IPS DF 6.9 (cell line): ENCODE measurements around the gene COL6A3.

Experiments used
- DNase-seq: peaks from one replicate; pipeline ENCODE4 v3.0.0-alpha.2; 2013; ENCODE audit warnings: low read depth, low spot score
- H3K27ac ChIP-seq: one replicate; pipeline ENCODE4 v1.5.1; 2013; ENCODE audit warnings: low read length, control low read depth
- H3K27me3 ChIP-seq: 2 replicates; pipeline ENCODE4 v1.6.1; 2013; ENCODE audit warnings: mild to moderate bottlenecking, low read length; ENCODE audit not compliant: control insufficient read depth, insufficient read depth
- H3K36me3 ChIP-seq: 2 replicates; pipeline ENCODE4 v1.6.1; 2013; ENCODE audit warnings: low read length; ENCODE audit not compliant: control insufficient read depth, insufficient read depth
- H3K4me1 ChIP-seq: 2 replicates; pipeline ENCODE4 v1.6.1; 2013; ENCODE audit warnings: low read length; ENCODE audit not compliant: control insufficient read depth, insufficient read depth
- H3K4me3 ChIP-seq: 2 replicates; pipeline ENCODE4 v1.5.1; 2013; ENCODE audit warnings: mild to moderate bottlenecking, low read length
- H3K9me3 ChIP-seq: 2 replicates; pipeline ENCODE4 v1.6.1; 2013; ENCODE audit warnings: low read length, inconsistent platforms; ENCODE audit not compliant: control insufficient read depth, insufficient read depth
- WGBS: extraction: QIAGEN DNeasy Blood & Tissue Kit; methylation state at CpG from one replicate; pipeline ENCODE4 v1.1.7; 2013; ENCODE audit warnings: mixed read lengths, missing lambda C conversion rate; ENCODE audit not compliant: insufficient read length, insufficient coverage; 5-methylcytosine and 5-hydroxymethylcytosine counted together

Gene COL6A3

DNA sequence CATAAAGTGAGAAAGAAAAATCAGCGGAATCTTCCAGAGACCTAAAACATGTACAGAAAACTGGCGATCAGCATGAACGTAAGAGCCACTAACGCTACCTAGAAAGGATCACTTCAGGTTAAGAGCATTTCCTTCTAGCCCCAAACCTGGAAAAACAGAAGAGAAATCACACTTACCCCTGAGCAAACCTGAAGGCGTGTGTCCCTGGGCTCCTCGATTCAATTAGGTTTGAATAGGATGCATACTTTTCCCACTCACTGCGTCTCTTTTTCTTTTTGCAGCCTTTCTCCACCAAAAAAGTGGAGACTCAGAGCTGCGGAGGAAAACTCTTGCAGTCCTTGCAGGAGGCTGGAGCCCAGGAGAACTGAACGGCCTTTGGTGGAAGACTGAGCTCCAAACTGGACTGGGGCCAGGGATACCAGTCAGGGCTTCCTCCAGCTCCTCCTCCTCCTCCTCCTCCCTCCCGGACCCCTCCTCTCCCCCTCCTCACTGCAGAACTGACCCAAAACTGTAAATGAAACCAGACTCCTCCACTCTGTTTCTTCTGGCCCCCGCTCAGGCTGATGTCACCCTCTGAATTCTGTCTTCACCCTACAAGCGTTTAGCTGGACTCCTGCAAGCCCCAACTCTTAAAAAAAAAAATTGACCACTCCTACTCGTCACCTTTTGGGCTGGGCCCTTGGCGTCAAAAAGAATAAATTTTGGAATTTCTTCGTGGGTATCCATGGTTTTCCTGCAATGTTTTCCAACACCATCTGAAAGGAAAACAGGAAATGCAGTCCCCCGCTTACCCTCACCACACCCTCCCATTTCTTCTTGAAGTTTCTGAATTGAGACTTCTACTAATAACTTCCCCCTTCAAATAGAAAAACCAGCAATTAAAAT, at the start of gene COL6A3:
TSS of gene COL6A3 (minus strand) at position 388 of the 885 bp plus-strand sequence. CDS start 17,347 bp downstream, outside the sequence.
- Histone ChIP-seq H3K27ac (no peak within 1 kb of the TSS), H3K36me3 (no peaks in the 10 kb centered on the region), H3K9me3 (no peaks in the 10 kb centered on the region), H3K4me3 (no peak within 1 kb of the TSS), H3K4me1 (no peaks in the 10 kb centered on the region), H3K27me3 (no peaks in the 10 kb centered on the region)
- DNase-seq, result no peak
- whole genome bisulfite sequencing, result no CpG with 5 or more reads among the region's 16 CpGs

GRCh38 chr2:237459741-237460174, 45.8 kb upstream of the COL6A3 start:
- DNase-seq, result no peak
- Histone ChIP-seq H3K27me3 (no peaks in the 10 kb centered on the region), H3K4me1 (no peaks in the 10 kb centered on the region), H3K9me3 (no peaks in the 10 kb centered on the region), H3K27ac (no peak overlapping the region), H3K36me3 (no peaks in the 10 kb centered on the region), H3K4me3 (no peak overlapping the region)
- WGBS, result no CpG with 5 or more reads among the region's 3 CpGs

DNA sequence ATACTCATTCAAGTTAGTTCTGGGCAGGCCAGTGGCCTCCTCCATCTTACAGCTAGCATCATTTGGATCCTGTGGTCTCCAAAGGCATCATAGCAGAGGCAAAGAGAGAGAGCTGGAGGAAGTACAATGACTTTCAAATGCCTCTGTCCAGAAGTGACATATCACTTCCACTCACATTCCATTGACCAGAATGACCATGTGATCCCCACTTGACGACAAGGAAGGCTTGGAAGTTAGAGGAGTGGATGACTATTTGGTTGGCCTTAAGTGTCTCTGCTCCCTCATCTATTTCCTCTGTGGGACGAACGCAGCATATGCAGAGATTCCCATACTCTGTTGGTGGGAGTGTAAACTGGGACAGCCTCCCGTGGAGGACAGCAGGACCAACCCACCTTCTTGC, 45.3 kb upstream of the COL6A3 start:
- no peak overlapping the region for H3K27ac ChIP-seq
- no peaks in the 10 kb centered on the region for H3K36me3 ChIP-seq
- H3K4me1 ChIP-seq, result no peaks in the 10 kb centered on the region
- DNase-seq, result no peak
- no CpG with 5 or more reads among the region's 4 CpGs for WGBS
- H3K9me3 ChIP-seq, result no peaks in the 10 kb centered on the region
- no peaks in the 10 kb centered on the region for H3K27me3 ChIP-seq
- H3K4me3 ChIP-seq, result no peak overlapping the region

GRCh38 chr2:237458519-237458918, 44.6 kb upstream of the COL6A3 start:
- no CpG with 5 or more reads among the region's 1 CpG for WGBS
- Histone ChIP-seq H3K36me3 (no peaks in the 10 kb centered on the region), H3K9me3 (no peaks in the 10 kb centered on the region), H3K27ac (no peak overlapping the region), H3K27me3 (no peaks in the 10 kb centered on the region), H3K4me1 (no peaks in the 10 kb centered on the region), H3K4me3 (no peak overlapping the region)
- no peak for DNase-seq

DNA sequence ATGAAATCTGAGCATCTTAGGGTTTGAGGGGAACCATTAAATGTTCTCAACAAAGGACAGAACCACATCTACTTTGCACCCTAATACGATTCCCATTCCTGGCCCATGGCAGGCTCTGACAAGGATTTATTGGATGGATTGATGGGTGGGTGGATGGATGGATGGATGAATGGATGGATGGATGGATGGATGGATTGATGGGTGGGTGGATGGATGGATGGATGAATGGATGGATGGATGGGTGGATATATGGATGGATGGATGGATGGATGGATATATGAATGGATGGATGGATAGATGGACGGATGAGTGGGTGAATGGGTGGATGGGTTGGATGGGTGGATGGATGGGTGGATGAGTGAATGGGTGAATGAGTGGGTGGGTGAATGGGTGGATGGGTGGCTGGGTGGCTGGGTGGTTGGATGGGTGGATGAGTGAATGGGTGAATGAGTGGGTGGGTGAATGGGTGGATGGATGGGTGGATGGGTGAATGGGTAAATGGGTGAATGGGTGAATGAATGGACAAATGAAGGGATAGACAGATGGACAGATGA, 43.5 kb upstream of the COL6A3 start:
- Histone ChIP-seq H3K4me1 (no peaks in the 10 kb centered on the region), H3K36me3 (no peaks in the 10 kb centered on the region), H3K4me3 (no peak overlapping the region), H3K9me3 (no peaks in the 10 kb centered on the region), H3K27ac (no peak overlapping the region), H3K27me3 (no peaks in the 10 kb centered on the region)
- WGBS, result 78% methylated on average over 1 of the region's 2 CpGs
- no peak for DNase-seq

DNA sequence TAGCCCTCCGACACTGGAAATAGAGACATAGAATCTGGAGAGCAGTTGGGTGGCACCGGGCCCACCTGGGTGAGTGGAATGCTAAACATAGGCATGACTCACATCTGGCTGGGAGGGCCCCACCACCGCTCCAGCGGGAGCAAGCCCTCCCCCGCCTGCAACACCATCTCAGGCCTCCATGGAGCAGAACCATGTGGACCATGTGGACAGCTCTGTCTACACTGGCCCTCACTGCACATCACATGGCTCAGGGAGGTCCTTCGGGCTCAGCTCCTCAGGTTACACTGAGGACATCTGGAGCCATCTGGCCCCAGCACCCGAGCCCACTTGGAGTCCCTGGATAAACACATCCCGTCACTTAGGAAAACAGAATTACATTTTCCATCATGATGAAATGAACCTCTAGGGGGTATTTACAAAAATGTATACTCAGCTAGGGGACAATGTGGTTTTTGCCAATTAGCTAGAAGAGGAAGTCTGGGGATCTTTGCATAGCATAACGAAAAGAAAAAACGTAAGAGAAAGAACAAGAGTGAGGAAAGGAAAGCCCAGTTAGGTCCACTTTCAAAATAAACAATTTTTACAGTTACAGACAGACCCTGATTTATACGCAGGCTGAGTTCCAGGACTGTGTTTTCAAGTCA, 42.4 kb upstream of the COL6A3 start:
- DNase-seq, result no peak
- WGBS, result no CpG with 5 or more reads among the region's 11 CpGs
- Histone ChIP-seq H3K27ac (no peak overlapping the region), H3K4me3 (no peak overlapping the region), H3K9me3 (no peaks in the 10 kb centered on the region), H3K4me1 (0 out of 2 replicates have a peak, but pooled peaks cover 2% of the 10 kb centered on the region), H3K36me3 (no peaks in the 10 kb centered on the region), H3K27me3 (no peaks in the 10 kb centered on the region)

- 0 out of 2 replicates have a peak, but pooled peaks cover 2% of the 10 kb centered on the region for H3K4me1 ChIP-seq
- no peak for DNase-seq
- H3K9me3 ChIP-seq, result no peaks in the 10 kb centered on the region
- H3K36me3 ChIP-seq, result no peaks in the 10 kb centered on the region
- no peaks in the 10 kb centered on the region for H3K27me3 ChIP-seq
- no peak overlapping the region for H3K27ac ChIP-seq
- no peak overlapping the region for H3K4me3 ChIP-seq
- WGBS, result no CpG with 5 or more reads among the region's 5 CpGs
These were observed 41.8 kb upstream of the COL6A3 start for GRCh38 chr2:237455764-237456163.

GRCh38 chr2:237453671-237454070, 39.7 kb upstream of the COL6A3 start:
- no peaks in the 10 kb centered on the region for H3K27me3 ChIP-seq
- no peaks in the 10 kb centered on the region for H3K9me3 ChIP-seq
- 0 out of 2 replicates have a peak, but pooled peaks cover 2% of the 10 kb centered on the region for H3K4me1 ChIP-seq
- DNase-seq, result no peak
- WGBS, result no CpG with 5 or more reads among the region's 3 CpGs
- H3K27ac ChIP-seq, result no peak overlapping the region
- no peak overlapping the region for H3K4me3 ChIP-seq
- no peaks in the 10 kb centered on the region; the same call in 1 of the 2 replicates for H3K36me3 ChIP-seq

GRCh38 chr2:237452861-237453260, 38.9 kb upstream of the COL6A3 start:
- Histone ChIP-seq H3K27ac (no peak overlapping the region), H3K9me3 (no peaks in the 10 kb centered on the region), H3K27me3 (no peaks in the 10 kb centered on the region), H3K36me3 (no peaks in the 10 kb centered on the region; the same call in 1 of the 2 replicates), H3K4me3 (no peak overlapping the region), H3K4me1 (peaks cover 2% of the 10 kb centered on the region; the same call in 1 of the 2 replicates)
- WGBS, result no CpG with 5 or more reads among the region's 3 CpGs
- DNase-seq, result no peak

GRCh38 chr2:237451643-237452469, 37.9 kb upstream of the COL6A3 start:
- WGBS, result no CpG with 5 or more reads among the region's 20 CpGs
- Histone ChIP-seq H3K27ac (no peak overlapping the region), H3K4me3 (no peak overlapping the region), H3K4me1 (peaks cover 2% of the 10 kb centered on the region; the same call in 1 of the 2 replicates), H3K9me3 (no peaks in the 10 kb centered on the region), H3K27me3 (no peaks in the 10 kb centered on the region), H3K36me3 (no peaks in the 10 kb centered on the region; the same call in 1 of the 2 replicates)
- no peak for DNase-seq
